HCT116 (cell line): ENCODE measurements around the gene C13orf46. TPM values are rescaled to one million over a fixed set of nuclear protein-coding genes. Genes with fewer than 3 reads are reported as not detected.

Experiments used
- ATAC-seq: fragments of 200-7000 bp; cut with Tn5 transposase; 2 replicates; pipeline ENCODE4 v1.9.1; 2020; ENCODE audit warnings: mild to moderate bottlenecking, moderate library complexity
- BruUV-seq: library from RNA; stranded (reverse); fragments of 400-500 nt; replicated peaks from 2 replicates; lab custom pipeline; 2021; lab: Mats Ljungman, UMichigan
- CTCF ChIA-PET: fragments of 300-600 bp; sonication (Branson Sonifier 250); formaldehyde crosslinking; loops from one replicate; lab custom pipeline; 2021; ENCODE audit warnings: antibody characterized with exemption; lab: Charles Lee
- POLR2A ChIA-PET: fragments of 300-600, 350-600 bp; sonication (Branson Sonifier 250); formaldehyde crosslinking; loops from one replicate; lab custom pipeline; 2021; ENCODE audit warnings: antibody characterized with exemption; lab: Charles Lee
- RAD21 ChIA-PET, 2 experiments: fragments of 300-600 bp; sonication (Branson Sonifier 250); formaldehyde crosslinking; loops; one replicate each; lab custom pipeline; 2023; ENCODE audit warnings: low total read pairs in 2 of 2; ENCODE audit not compliant: uncharacterized antibody in 2 of 2, unreplicated experiment in 2 of 2, low non-redundant PET in 1 of 2; lab: Charles Lee
- DNase-seq: peaks from one replicate; pipeline ENCODE4 v3.0.0-alpha.2; 2010; ENCODE audit warnings: low read depth, low spot score
- H2AFZ ChIP-seq: fragments of 200-600 bp; shearing (Covaris generic), sonication (generic); 2 replicates; pipeline ENCODE4 v1.6.1; 2017; ENCODE audit warnings: low read depth, mixed run types, mixed read lengths, antibody characterized with exemption, low read length; ENCODE audit not compliant: poor library complexity, severe bottlenecking
- H3K27ac ChIP-seq: 2 replicates; pipeline ENCODE4 v1.5.1; 2012; ENCODE audit warnings: low read depth, low read length
- H3K27me3 ChIP-seq: fragments of 200-600 bp; sonication (generic); 2 replicates; pipeline ENCODE4 v1.6.1; 2016; ENCODE audit warnings: mixed run types, low read length, mixed read lengths; ENCODE audit not compliant: insufficient read depth
- H3K36me3 ChIP-seq, 2 experiments: fragments of 200-500 bp in 1 of 2; fragments of 200-600 bp in 1 of 2; sonication (Bioruptor generic) in 1 of 2; sonication (generic) in 1 of 2; 2 replicates each; pipeline versions ENCODE4 v1.5.1 to v1.6.1; 2014 to 2016; ENCODE audit warnings: low read length in 2 of 2, inconsistent platforms in 1 of 2, mixed read lengths in 1 of 2, mixed run types in 1 of 2; ENCODE audit not compliant: insufficient read depth in 2 of 2, control insufficient read depth in 1 of 2
- H3K4me1 ChIP-seq, 2 experiments: fragments of 200-600 bp in 1 of 2; sonication (generic) in 1 of 2; 2 replicates each; pipeline versions ENCODE4 v1.5.1 to v1.6.1; 2012 to 2017; ENCODE audit warnings: low read length in 2 of 2, inconsistent platforms in 1 of 2, mild to moderate bottlenecking in 1 of 2, mixed read lengths in 1 of 2, mixed run types in 1 of 2, moderate library complexity in 1 of 2; ENCODE audit not compliant: insufficient read depth in 2 of 2, control insufficient read depth in 1 of 2
- H3K4me2 ChIP-seq: fragments of 200-600 bp; sonication (generic); 2 replicates; pipeline ENCODE4 v1.6.1; 2017; ENCODE audit warnings: mixed run types, low read length, mixed read lengths
- H3K4me3 ChIP-seq, 2 experiments: fragments of 200-600 bp in 1 of 2; sonication (generic) in 1 of 2; replicated peaks in 1 of 2; 2 replicates each; pipeline ENCODE4 v1.5.1; 2011 to 2016; ENCODE audit warnings: low read length in 2 of 2, control low read depth in 1 of 2, low read depth in 1 of 2, mild to moderate bottlenecking in 1 of 2, mixed read lengths in 1 of 2, mixed run types in 1 of 2
- H3K79me2 ChIP-seq: fragments of 200-600 bp; sonication (generic); 2 replicates; pipeline ENCODE4 v1.6.1; 2017; ENCODE audit warnings: mild to moderate bottlenecking, mixed run types, low read length, moderate library complexity, mixed read lengths; ENCODE audit not compliant: insufficient read depth
- H3K9ac ChIP-seq: fragments of 200-600 bp; sonication (generic); 2 replicates; pipeline ENCODE4 v1.6.1; 2016; ENCODE audit warnings: low read length, mixed read lengths
- H3K9me2 ChIP-seq: fragments of 200-600 bp; sonication (generic), shearing (Covaris generic); 2 replicates; pipeline ENCODE4 v1.6.1; 2017; ENCODE audit warnings: mixed run types, mild to moderate bottlenecking, moderate library complexity; ENCODE audit not compliant: insufficient read depth
- H3K9me3 ChIP-seq, 2 experiments: fragments of 200-500 bp in 1 of 2; fragments of 200-600 bp in 1 of 2; sonication (Bioruptor generic) in 1 of 2; sonication (generic) in 1 of 2; 2 replicates each; pipeline ENCODE4 v1.6.1; 2014 to 2017; ENCODE audit warnings: low read length in 2 of 2, mixed read lengths in 2 of 2, inconsistent platforms in 1 of 2, low read depth in 1 of 2, mild to moderate bottlenecking in 1 of 2, mixed run types in 1 of 2, moderate library complexity in 1 of 2; ENCODE audit not compliant: control insufficient read depth in 1 of 2, insufficient read depth in 1 of 2
- H4K20me1 ChIP-seq: fragments of 200-600 bp; sonication (generic), shearing (Covaris generic); 2 replicates; pipeline ENCODE4 v1.6.1; 2017; ENCODE audit warnings: mixed run types, mild to moderate bottlenecking, moderate library complexity; ENCODE audit not compliant: insufficient read depth
- CBX3 ChIP-seq: IDR thresholded peaks from 2 replicates; pipeline ENCODE4 v1.6.1; 2012; ENCODE audit warnings: low read depth
- EGR1 ChIP-seq: IDR thresholded peaks from 2 replicates; pipeline ENCODE4 v1.6.1; 2012; ENCODE audit warnings: low read depth
- ELF1 ChIP-seq: IDR thresholded peaks from 2 replicates; pipeline ENCODE4 v1.6.1; 2012; ENCODE audit warnings: low read depth, borderline replicate concordance
- EZH2 ChIP-seq: fragments of 200-600 bp; sonication (generic); IDR thresholded peaks from 2 replicates; pipeline ENCODE4 v1.6.1; 2017; ENCODE audit warnings: antibody characterized with exemption, mixed run types
- EZH2phosphoT487 ChIP-seq: fragments of 200-600 bp; IDR thresholded peaks from 2 replicates; pipeline ENCODE4 v1.6.1; 2018; ENCODE audit warnings: antibody characterized with exemption, borderline replicate concordance
- JUND ChIP-seq: IDR thresholded peaks from 2 replicates; pipeline ENCODE4 v1.6.1; 2012
- POLR2A ChIP-seq: IDR thresholded peaks from 2 replicates; pipeline ENCODE4 v1.7.0; 2011; ENCODE audit warnings: borderline replicate concordance; ENCODE audit not compliant: insufficient read depth, insufficient read length; ENCODE audit errors: extremely low read depth
- POLR2AphosphoS5 ChIP-seq: IDR thresholded peaks from 2 replicates; pipeline ENCODE4 v1.6.1; 2011; ENCODE audit warnings: mild to moderate bottlenecking, low read depth, low read length, moderate library complexity
- RAD21 ChIP-seq: IDR thresholded peaks from 2 replicates; pipeline ENCODE4 v1.6.1; 2012; ENCODE audit warnings: low read depth, mild to moderate bottlenecking
- SP1 ChIP-seq: IDR thresholded peaks from 2 replicates; pipeline ENCODE4 v1.6.1; 2012; ENCODE audit warnings: low read depth
- ZFX ChIP-seq: fragments of 450-650 bp; IDR thresholded peaks from 2 replicates; pipeline ENCODE4 v1.6.1; 2017
- ZNF274 ChIP-seq: fragments of 200-500 bp; sonication (Bioruptor generic); IDR thresholded peaks from 2 replicates; pipeline ENCODE4 v1.6.1; 2014; ENCODE audit warnings: mild to moderate bottlenecking, low read depth, low read length, inconsistent platforms
- intact Hi-C: fragments of 100-400 bp; cut with micrococcal nuclease; formaldehyde crosslinking; loops from 2 replicates; pipeline ENCODE4 v1.10.0; 2022
- total RNA-seq: library from RNA; stranded (reverse); gene quantifications from one replicate; pipeline ENCODE4 v1.2.1, GENCODE V29; 2021; ENCODE audit not compliant: unreplicated experiment
- TF ChIP-seq, protein P1 (sequence below): IDR thresholded peaks from 2 replicates; pipeline ENCODE4 v1.6.1; 2012
- TF ChIP-seq, protein P2 (sequence below), 3 experiments: fragments of 200-600 bp in 1 of 3; sonication (generic) in 1 of 3; IDR thresholded peaks in 2 of 3; conservative IDR thresholded peaks in 1 of 3; 2 replicates each; pipeline ENCODE4 v1.5.1; 2012 to 2017; ENCODE audit warnings: low read depth in 2 of 3, low read length in 2 of 3, antibody characterized with exemption in 1 of 3, borderline replicate concordance in 1 of 3, control low read depth in 1 of 3, mild to moderate bottlenecking in 1 of 3, mixed read lengths in 1 of 3, mixed run types in 1 of 3, moderate library complexity in 1 of 3; ENCODE audit not compliant: insufficient read depth in 1 of 3

The C13orf46 gene
- total RNA-seq, 1 experiment from 2014 or later = 0.93 TPM

DNA sequence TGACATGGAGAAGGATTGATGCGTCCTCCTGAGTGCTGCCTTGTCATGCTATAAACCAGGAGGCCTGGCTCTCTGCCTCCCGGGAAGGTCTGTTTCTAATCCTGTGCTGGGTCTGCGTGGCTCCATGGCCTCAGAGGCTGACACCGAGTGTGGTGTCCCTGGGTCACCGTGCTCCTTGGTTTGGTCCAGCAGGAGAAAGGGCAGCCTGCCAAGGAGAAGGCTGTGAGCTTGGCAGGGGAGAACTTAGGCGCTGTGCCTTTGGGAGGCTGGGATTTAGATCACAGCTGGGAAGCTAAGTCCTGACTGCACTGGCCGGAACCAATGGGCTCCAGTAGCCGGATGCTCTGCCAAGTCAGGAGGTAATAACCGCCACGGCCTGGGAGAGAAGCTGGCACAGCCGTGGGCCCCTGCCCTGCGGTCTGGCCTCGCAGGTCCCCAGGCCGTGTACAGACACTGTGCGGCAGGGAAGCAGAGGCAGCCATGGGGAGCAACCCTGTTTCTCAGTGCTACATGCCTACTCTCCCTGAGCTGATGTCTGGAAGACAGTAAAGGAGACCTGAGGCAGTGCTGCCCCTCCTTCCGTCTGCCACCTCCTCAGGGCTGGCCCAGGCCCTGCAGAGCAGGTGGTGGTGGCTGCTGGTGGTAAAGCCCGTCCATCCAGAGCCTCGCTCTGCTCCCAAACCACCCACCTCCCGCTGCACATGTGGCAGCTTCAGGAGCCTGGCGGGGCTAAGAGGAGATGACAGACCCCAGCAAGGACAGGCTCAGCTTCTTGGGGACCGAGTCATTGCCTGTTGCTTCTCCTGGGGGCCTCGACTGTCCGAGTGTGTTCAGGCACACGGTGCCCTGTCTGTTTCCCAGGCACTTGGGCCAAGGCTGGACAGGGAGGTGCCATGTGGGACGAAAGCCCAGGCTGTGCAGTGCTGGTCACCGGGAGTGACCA is 44.9 kb downstream of the C13orf46 start:
- no peaks in the 10 kb centered on the region for H3K27me3 ChIP-seq
- H3K9ac ChIP-seq = no peak overlapping the region
- H3K36me3 ChIP-seq = no peaks in the 10 kb centered on the region
- H3K9me2 ChIP-seq = no peaks in the 10 kb centered on the region
- H4K20me1 ChIP-seq = no peaks in the 10 kb centered on the region
- BruUV-seq = no TSS peak
- POLR2A ChIA-PET = no interaction called here
- H3K27ac ChIP-seq = no peak overlapping the region
- DNase-seq (no peak), ATAC-seq (0 out of 2 replicates have a peak, but pooled peaks have one; percentile 30)
- RAD21 ChIA-PET = no interaction called here
- H2AFZ ChIP-seq = no peak overlapping the region
- CTCF ChIA-PET = no interaction called here
- H3K4me3 ChIP-seq = no peak overlapping the region
- intact Hi-C loops = no loop called here
- H3K9me3 ChIP-seq = no peaks in the 10 kb centered on the region
- no peak overlapping the region for H3K4me2 ChIP-seq
- TF ChIP-seq ZFX (no peak), EGR1 (no peak), CBX3 (no peak), JUND (no peak), ELF1 (no peak), SP1 (no peak), EZH2 (no peak), RAD21 (no peak), POLR2AphosphoS5 (no peak), EZH2phosphoT487 (no peak), ZNF274 (no peak), POLR2A (no peak)
- TF ChIP-seq, protein P1, sequence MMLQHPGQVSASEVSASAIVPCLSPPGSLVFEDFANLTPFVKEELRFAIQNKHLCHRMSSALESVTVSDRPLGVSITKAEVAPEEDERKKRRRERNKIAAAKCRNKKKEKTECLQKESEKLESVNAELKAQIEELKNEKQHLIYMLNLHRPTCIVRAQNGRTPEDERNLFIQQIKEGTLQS = no peak
- TF ChIP-seq, protein P2, sequence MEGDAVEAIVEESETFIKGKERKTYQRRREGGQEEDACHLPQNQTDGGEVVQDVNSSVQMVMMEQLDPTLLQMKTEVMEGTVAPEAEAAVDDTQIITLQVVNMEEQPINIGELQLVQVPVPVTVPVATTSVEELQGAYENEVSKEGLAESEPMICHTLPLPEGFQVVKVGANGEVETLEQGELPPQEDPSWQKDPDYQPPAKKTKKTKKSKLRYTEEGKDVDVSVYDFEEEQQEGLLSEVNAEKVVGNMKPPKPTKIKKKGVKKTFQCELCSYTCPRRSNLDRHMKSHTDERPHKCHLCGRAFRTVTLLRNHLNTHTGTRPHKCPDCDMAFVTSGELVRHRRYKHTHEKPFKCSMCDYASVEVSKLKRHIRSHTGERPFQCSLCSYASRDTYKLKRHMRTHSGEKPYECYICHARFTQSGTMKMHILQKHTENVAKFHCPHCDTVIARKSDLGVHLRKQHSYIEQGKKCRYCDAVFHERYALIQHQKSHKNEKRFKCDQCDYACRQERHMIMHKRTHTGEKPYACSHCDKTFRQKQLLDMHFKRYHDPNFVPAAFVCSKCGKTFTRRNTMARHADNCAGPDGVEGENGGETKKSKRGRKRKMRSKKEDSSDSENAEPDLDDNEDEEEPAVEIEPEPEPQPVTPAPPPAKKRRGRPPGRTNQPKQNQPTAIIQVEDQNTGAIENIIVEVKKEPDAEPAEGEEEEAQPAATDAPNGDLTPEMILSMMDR (IDR thresholded peaks at IDR 0.05 in 2 of 3, conservative IDR thresholded peaks at IDR 0.05 in 1 of 3; ENCODE audit: borderline replicate concordance in 1 of 3, insufficient read depth in 1 of 3, low read depth in 2 of 3, low read length in 2 of 3) = no peak
- no peaks in the 10 kb centered on the region for H3K4me1 ChIP-seq
- H3K79me2 ChIP-seq = no peaks in the 10 kb centered on the region
